GM23338 (cell line): ENCODE measurements around the gene PHYKPL. TPM values are rescaled to one million over a fixed set of nuclear protein-coding genes. Genes with fewer than 3 reads are reported as not detected.

Experiments
- ATAC-seq: fragments of 200-7000 bp; cut with Tn5 transposase; 3 replicates; pipeline ENCODE4 v1.9.1; 2020
- DNase-seq: peaks from one replicate; pipeline ENCODE4 v3.0.0-alpha.2; 2015; ENCODE audit warnings: low spot score
- H2AFZ ChIP-seq: fragments of 200-600 bp; sonication (generic); 2 replicates; pipeline ENCODE4 v1.8.0; 2016; ENCODE audit warnings: antibody characterized with exemption, mild to moderate bottlenecking, moderate library complexity
- H3F3A ChIP-seq: fragments of 200-600 bp; sonication (generic); replicated peaks from 2 replicates; pipeline ENCODE4 v1.8.0; 2017; ENCODE audit warnings: antibody characterized with exemption, mixed run types, low read depth
- H3K27ac ChIP-seq: fragments of 200-600 bp; sonication (generic); 2 replicates; pipeline ENCODE4 v1.6.1; 2016; ENCODE audit warnings: low read depth
- H3K27me3 ChIP-seq: fragments of 200-600 bp; sonication (generic); 2 replicates; pipeline ENCODE4 v1.8.0; 2016; ENCODE audit warnings: mild to moderate bottlenecking, mixed run types, moderate library complexity; ENCODE audit not compliant: insufficient read depth
- H3K36me3 ChIP-seq: fragments of 200-600 bp; sonication (generic); 2 replicates; pipeline ENCODE4 v1.8.0; 2016; ENCODE audit warnings: mild to moderate bottlenecking; ENCODE audit not compliant: insufficient read depth
- H3K4me1 ChIP-seq: fragments of 200-600 bp; sonication (generic); 2 replicates; pipeline ENCODE4 v1.8.0; 2016; ENCODE audit warnings: mild to moderate bottlenecking, moderate library complexity; ENCODE audit not compliant: insufficient read depth
- H3K4me2 ChIP-seq: fragments of 200-600 bp; sonication (generic); 2 replicates; pipeline ENCODE4 v1.7.1; 2017; ENCODE audit warnings: mixed run types
- H3K4me3 ChIP-seq: fragments of 200-600 bp; sonication (generic); 2 replicates; pipeline ENCODE4 v1.6.1; 2016; ENCODE audit warnings: mixed run types
- H3K79me2 ChIP-seq: fragments of 200-600 bp; sonication (generic); replicated peaks from 2 replicates; pipeline ENCODE4 v1.8.0; 2017; ENCODE audit warnings: mild to moderate bottlenecking; ENCODE audit not compliant: insufficient read depth
- H3K9me2 ChIP-seq: fragments of 200-600 bp; sonication (generic); 2 replicates; pipeline ENCODE4 v1.8.0; 2017; ENCODE audit not compliant: insufficient read depth
- H4K20me1 ChIP-seq: fragments of 200-600 bp; sonication (generic); replicated peaks from 2 replicates; pipeline ENCODE4 v1.8.0; 2017; ENCODE audit warnings: mild to moderate bottlenecking; ENCODE audit not compliant: insufficient read depth
- H3K27ac Mint-ChIP-seq: 2 replicates; pipeline ENCODE4 v1.8.0; 2020; ENCODE audit warnings: inconsistent platforms, mild to moderate bottlenecking, moderate library complexity, mixed read lengths
- H3K27me3 Mint-ChIP-seq: 3 replicates; pipeline ENCODE4 v1.8.0; 2022; ENCODE audit warnings: low read depth, mild to moderate bottlenecking, moderate library complexity, mixed read lengths, inconsistent platforms; ENCODE audit not compliant: insufficient read depth, poor library complexity
- H3K36me3 Mint-ChIP-seq: 3 replicates; pipeline ENCODE4 v1.8.0; 2021; ENCODE audit warnings: low read depth, mild to moderate bottlenecking, inconsistent platforms, moderate library complexity, mixed read lengths
- H3K4me1 Mint-ChIP-seq: 3 replicates; pipeline ENCODE4 v1.8.0; 2020; ENCODE audit warnings: mild to moderate bottlenecking, inconsistent platforms, mixed read lengths
- H3K4me3 Mint-ChIP-seq: 3 replicates; pipeline ENCODE4 v1.8.0; 2021; ENCODE audit warnings: moderate library complexity, mild to moderate bottlenecking, inconsistent platforms, mixed read lengths
- H3K9me3 Mint-ChIP-seq: 3 replicates; pipeline ENCODE4 v1.8.0; 2020; ENCODE audit warnings: moderate library complexity, mild to moderate bottlenecking, inconsistent platforms, mixed read lengths
- CREB1 ChIP-seq: fragments of 250-450 bp; sonication (Bioruptor Pico); IDR thresholded peaks from 2 replicates; pipeline ENCODE4 v1.5.0; 2020; ENCODE audit warnings: low read depth, mild to moderate bottlenecking, moderate library complexity
- EZH2 ChIP-seq: fragments of 200-600 bp; sonication (generic); IDR thresholded peaks from one replicate; pipeline ENCODE4 v1.8.0; 2017; ENCODE audit warnings: antibody characterized with exemption, mild to moderate bottlenecking, low read depth; ENCODE audit not compliant: unreplicated experiment
- EZH2phosphoT487 ChIP-seq: fragments of 200-600 bp; sonication (generic); IDR thresholded peaks from one replicate; pipeline ENCODE4 v1.8.1; 2018; ENCODE audit warnings: antibody characterized with exemption; ENCODE audit not compliant: unreplicated experiment
- JUNB ChIP-seq: IDR thresholded peaks from one replicate; pipeline ENCODE4 v1.6.1; 2016; ENCODE audit warnings: antibody characterized with exemption; ENCODE audit not compliant: unreplicated experiment
- NANOG ChIP-seq: IDR thresholded peaks from 2 replicates; pipeline ENCODE4 v1.6.1; 2016; ENCODE audit warnings: antibody characterized with exemption, borderline replicate concordance
- POLR2AphosphoS5 ChIP-seq: IDR thresholded peaks from 2 replicates; pipeline ENCODE4 v1.6.1; 2016; ENCODE audit warnings: antibody characterized with exemption, low read depth
- STAT1 ChIP-seq: IDR thresholded peaks from one replicate; pipeline ENCODE4 v1.6.1; 2016; ENCODE audit warnings: antibody characterized with exemption; ENCODE audit not compliant: unreplicated experiment
- ZNF114 ChIP-seq: fragments of 250-450 bp; sonication (Bioruptor Pico); IDR thresholded peaks from 2 replicates; pipeline ENCODE4 v1.5.0; 2020; ENCODE audit warnings: mild to moderate bottlenecking, moderate library complexity
- ZNF331 ChIP-seq: fragments of 250-450 bp; sonication (Bioruptor Pico); IDR thresholded peaks from 2 replicates; pipeline ENCODE4 v1.5.0; 2020; ENCODE audit warnings: low read depth, mild to moderate bottlenecking, moderate library complexity
- polyA plus RNA-seq: library from polyadenylated mRNA; unstranded; fragments of >200 nt; fragmentation: Nextera tagmentation; extraction: Ambion mirVana; gene quantifications from 2 replicates; pipeline ENCODE4 v1.2.1, GENCODE V29; 2016
- total RNA-seq: library from RNA; depleted of rRNA; stranded (reverse); fragments of >200 nt; shearing (Covaris generic); gene quantifications from 2 replicates; pipeline ENCODE4 v1.2.3, GENCODE V29; 2014
- TF ChIP-seq, protein P1 (sequence below), 2 experiments: fragments of 200-600 bp in 1 of 2; sonication (generic) in 1 of 2; conservative IDR thresholded peaks; 2 replicates each; pipeline versions ENCODE4 v1.5.1 to v1.6.1; 2016 to 2017; ENCODE audit warnings: antibody characterized with exemption in 2 of 2, low read depth in 2 of 2, mild to moderate bottlenecking in 2 of 2, moderate library complexity in 1 of 2
- TF ChIP-seq, protein P2 (sequence below): IDR thresholded peaks from 2 replicates; pipeline ENCODE4 v1.6.1; 2016; ENCODE audit warnings: antibody characterized with exemption
- TF ChIP-seq, protein P3 (sequence below): IDR thresholded peaks from one replicate; pipeline ENCODE4 v1.6.1; 2018; ENCODE audit warnings: antibody characterized with exemption; ENCODE audit not compliant: unreplicated experiment

PHYKPL gene
- total and polyA plus RNA-seq, 2 experiments from 2014 or later = 15.9 to 20.8 TPM

- TF ChIP-seq ZNF114 (CRISPR knock-in tag) (no peak), ZNF331 (CRISPR knock-in tag) (no peak), STAT1 (no peak)
Measured at GRCh38 chr5:178250263-178250662, 17.7 kb upstream of the PHYKPL start (continued).

DNA sequence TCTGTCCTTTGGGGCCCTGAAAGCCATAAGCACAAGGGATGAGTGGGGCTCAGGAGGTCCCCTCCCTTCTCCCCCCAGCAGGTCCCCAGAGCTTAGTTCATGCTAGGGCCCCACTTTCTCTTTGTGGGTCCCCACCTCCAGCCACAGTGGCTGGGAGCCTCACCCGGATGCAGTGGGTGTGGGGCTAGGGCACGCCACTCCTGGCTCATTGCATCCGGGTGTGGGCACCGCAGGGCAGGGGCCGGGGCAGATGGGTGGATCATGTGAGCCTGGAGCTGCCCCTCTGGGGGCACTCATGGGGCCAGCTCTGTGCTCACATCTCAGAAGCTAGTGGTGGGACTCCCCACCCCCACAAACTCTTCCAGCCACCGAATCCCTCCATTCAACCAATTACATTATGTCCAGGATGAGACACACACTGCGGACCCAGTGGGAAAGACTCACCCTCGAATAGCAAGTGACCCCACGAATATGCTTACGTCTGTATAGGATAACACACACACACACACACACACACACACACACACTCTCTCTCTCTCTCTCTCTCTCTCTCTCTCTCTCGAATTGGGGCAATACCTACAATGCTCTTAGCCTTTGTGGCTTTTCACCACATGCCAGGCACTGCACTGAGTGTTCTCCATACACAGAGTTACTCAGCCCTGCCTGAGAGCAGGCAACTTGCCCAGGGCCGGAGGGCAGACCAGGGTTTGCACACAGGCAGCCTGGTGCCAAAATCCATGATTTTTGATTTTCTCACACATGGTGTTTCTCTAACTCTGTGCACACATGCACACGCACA, 16.8 kb upstream of the PHYKPL start:
- Mint-ChIP-seq H3K27me3 (peaks cover 5% of the 10 kb centered on the region), H3K36me3 (no peaks in the 10 kb centered on the region), H3K4me3 (no peak overlapping the region), H3K4me1 (peaks cover 4% of the 10 kb centered on the region), H3K27ac (no peak overlapping the region), H3K9me3 (no peaks in the 10 kb centered on the region)
- no peaks in the 10 kb centered on the region for H3K36me3 ChIP-seq
- H3K27me3 ChIP-seq = no peaks in the 10 kb centered on the region
- H4K20me1 ChIP-seq = no peaks in the 10 kb centered on the region
- H3F3A ChIP-seq = no peaks in the 10 kb centered on the region
- DNase-seq (no peak), ATAC-seq (no peak)
- H3K9me2 ChIP-seq = 0 out of 2 replicates have a peak, but pooled peaks cover 2% of the 10 kb centered on the region
- H2AFZ ChIP-seq = no peak overlapping the region
- H3K4me2 ChIP-seq = no peak overlapping the region
- H3K27ac ChIP-seq = no peak overlapping the region
- no peaks in the 10 kb centered on the region for H3K79me2 ChIP-seq
- no peaks in the 10 kb centered on the region for H3K4me1 ChIP-seq
- H3K4me3 ChIP-seq = no peak overlapping the region
- TF ChIP-seq CREB1 (CRISPR knock-in tag) = no peak
- TF ChIP-seq, protein P1, sequence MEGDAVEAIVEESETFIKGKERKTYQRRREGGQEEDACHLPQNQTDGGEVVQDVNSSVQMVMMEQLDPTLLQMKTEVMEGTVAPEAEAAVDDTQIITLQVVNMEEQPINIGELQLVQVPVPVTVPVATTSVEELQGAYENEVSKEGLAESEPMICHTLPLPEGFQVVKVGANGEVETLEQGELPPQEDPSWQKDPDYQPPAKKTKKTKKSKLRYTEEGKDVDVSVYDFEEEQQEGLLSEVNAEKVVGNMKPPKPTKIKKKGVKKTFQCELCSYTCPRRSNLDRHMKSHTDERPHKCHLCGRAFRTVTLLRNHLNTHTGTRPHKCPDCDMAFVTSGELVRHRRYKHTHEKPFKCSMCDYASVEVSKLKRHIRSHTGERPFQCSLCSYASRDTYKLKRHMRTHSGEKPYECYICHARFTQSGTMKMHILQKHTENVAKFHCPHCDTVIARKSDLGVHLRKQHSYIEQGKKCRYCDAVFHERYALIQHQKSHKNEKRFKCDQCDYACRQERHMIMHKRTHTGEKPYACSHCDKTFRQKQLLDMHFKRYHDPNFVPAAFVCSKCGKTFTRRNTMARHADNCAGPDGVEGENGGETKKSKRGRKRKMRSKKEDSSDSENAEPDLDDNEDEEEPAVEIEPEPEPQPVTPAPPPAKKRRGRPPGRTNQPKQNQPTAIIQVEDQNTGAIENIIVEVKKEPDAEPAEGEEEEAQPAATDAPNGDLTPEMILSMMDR (conservative IDR thresholded peaks at IDR 0.05; ENCODE audit: low read depth in 2 of 2) = no peak
- TF ChIP-seq EZH2phosphoT487 = no peak
- no peak for TF ChIP-seq ZNF331 (CRISPR knock-in tag)
- TF ChIP-seq, protein P2, sequence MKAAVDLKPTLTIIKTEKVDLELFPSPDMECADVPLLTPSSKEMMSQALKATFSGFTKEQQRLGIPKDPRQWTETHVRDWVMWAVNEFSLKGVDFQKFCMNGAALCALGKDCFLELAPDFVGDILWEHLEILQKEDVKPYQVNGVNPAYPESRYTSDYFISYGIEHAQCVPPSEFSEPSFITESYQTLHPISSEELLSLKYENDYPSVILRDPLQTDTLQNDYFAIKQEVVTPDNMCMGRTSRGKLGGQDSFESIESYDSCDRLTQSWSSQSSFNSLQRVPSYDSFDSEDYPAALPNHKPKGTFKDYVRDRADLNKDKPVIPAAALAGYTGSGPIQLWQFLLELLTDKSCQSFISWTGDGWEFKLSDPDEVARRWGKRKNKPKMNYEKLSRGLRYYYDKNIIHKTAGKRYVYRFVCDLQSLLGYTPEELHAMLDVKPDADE = no peak
- TF ChIP-seq JUNB = no peak
- no peak for TF ChIP-seq POLR2AphosphoS5
- TF ChIP-seq NANOG = no peak
- no peak for TF ChIP-seq ZNF114 (CRISPR knock-in tag)
- TF ChIP-seq STAT1 = no peak
- TF ChIP-seq, protein P3, sequence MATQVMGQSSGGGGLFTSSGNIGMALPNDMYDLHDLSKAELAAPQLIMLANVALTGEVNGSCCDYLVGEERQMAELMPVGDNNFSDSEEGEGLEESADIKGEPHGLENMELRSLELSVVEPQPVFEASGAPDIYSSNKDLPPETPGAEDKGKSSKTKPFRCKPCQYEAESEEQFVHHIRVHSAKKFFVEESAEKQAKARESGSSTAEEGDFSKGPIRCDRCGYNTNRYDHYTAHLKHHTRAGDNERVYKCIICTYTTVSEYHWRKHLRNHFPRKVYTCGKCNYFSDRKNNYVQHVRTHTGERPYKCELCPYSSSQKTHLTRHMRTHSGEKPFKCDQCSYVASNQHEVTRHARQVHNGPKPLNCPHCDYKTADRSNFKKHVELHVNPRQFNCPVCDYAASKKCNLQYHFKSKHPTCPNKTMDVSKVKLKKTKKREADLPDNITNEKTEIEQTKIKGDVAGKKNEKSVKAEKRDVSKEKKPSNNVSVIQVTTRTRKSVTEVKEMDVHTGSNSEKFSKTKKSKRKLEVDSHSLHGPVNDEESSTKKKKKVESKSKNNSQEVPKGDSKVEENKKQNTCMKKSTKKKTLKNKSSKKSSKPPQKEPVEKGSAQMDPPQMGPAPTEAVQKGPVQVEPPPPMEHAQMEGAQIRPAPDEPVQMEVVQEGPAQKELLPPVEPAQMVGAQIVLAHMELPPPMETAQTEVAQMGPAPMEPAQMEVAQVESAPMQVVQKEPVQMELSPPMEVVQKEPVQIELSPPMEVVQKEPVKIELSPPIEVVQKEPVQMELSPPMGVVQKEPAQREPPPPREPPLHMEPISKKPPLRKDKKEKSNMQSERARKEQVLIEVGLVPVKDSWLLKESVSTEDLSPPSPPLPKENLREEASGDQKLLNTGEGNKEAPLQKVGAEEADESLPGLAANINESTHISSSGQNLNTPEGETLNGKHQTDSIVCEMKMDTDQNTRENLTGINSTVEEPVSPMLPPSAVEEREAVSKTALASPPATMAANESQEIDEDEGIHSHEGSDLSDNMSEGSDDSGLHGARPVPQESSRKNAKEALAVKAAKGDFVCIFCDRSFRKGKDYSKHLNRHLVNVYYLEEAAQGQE = no peak
- TF ChIP-seq EZH2 = no peak
